Upper lobe of left lung (tissue), 6 donors: ENCODE measurements around the gene TRIP10. TPM values are rescaled to one million over a fixed set of nuclear protein-coding genes. Genes with fewer than 3 reads are reported as not detected.

Source experiments
- ATAC-seq, 2 donors: fragments of 200-7000 bp; cut with Tn5 transposase; one replicate each; pipeline ENCODE4 v1.9.1; 2022; ENCODE audit warnings: mild to moderate bottlenecking in 2 of 2, moderate library complexity in 2 of 2; ENCODE audit not compliant: low FRiP score in 2 of 2
- DNase-seq, 2 donors: peaks; one replicate each; pipeline ENCODE4 v3.0.0-alpha.2; 2019 to 2020
- H3K27ac ChIP-seq, 4 donors: fragments of 200-600 bp; sonication (generic); one replicate each; pipeline ENCODE4 v1.5.1; 2016 to 2019
- H3K27me3 ChIP-seq, 4 donors: fragments of 200-600 bp; sonication (generic); one replicate each; pipeline ENCODE4 v1.5.1; 2017 to 2019
- H3K36me3 ChIP-seq, 4 donors: fragments of 200-600 bp; sonication (generic); one replicate each; pipeline ENCODE4 v1.5.1; 2016 to 2019
- H3K4me1 ChIP-seq, 4 donors: fragments of 200-600 bp; sonication (generic); one replicate each; pipeline ENCODE4 v1.5.1; 2018 to 2019
- H3K4me3 ChIP-seq, 4 donors: fragments of 200-600 bp; sonication (generic); one replicate each; pipeline ENCODE4 v1.5.1; 2017 to 2019; ENCODE audit warnings: mild to moderate bottlenecking in 2 of 4, moderate library complexity in 1 of 4
- H3K9me3 ChIP-seq, 4 donors: fragments of 200-600 bp; sonication (generic); one replicate each; pipeline ENCODE4 v1.5.1; 2018 to 2019
- EP300 ChIP-seq, 4 donors: sonication (generic); formaldehyde crosslinking; IDR thresholded peaks; one replicate each; pipeline ENCODE4 v1.5.1; 2017; ENCODE audit warnings: antibody characterized with exemption in 4 of 4, control low read depth in 2 of 4
- POLR2A ChIP-seq, 4 donors: fragments of 450-650 bp; IDR thresholded peaks; one replicate each; pipeline ENCODE4 v1.5.1; 2016 to 2017; ENCODE audit warnings: antibody characterized with exemption in 4 of 4, mild to moderate bottlenecking in 2 of 4
- POLR2AphosphoS5 ChIP-seq, 2 donors: sonication (generic); formaldehyde crosslinking; IDR thresholded peaks; one replicate each; pipeline ENCODE4 v1.5.1; 2017; ENCODE audit warnings: antibody characterized with exemption in 2 of 2
- WGBS, 2 donors: methylation state at CpG; one replicate each; pipeline ENCODE4 v1.1.5; 2017 to 2018; 5-methylcytosine and 5-hydroxymethylcytosine counted together
- total RNA-seq, 6 donors: library from RNA; depleted of rRNA in 4 of 6; stranded (reverse); fragments of >200 nt in 4 of 6; gene quantifications; one replicate each; pipeline versions ENCODE4 v1.1.0 to v1.2.1, GENCODE V29; 2016 to 2021
- TF ChIP-seq, protein P1 (sequence below), 6 experiments: fragments of 450-650 bp in 4 of 6; fragments of 200-600 bp in 2 of 6; sonication (generic) in 2 of 6; IDR thresholded peaks; one replicate each; pipeline ENCODE4 v1.5.1; 2016 to 2019; ENCODE audit warnings: antibody characterized with exemption in 6 of 6
- donor health status: DM: no; HTN: no; CAD: no; lungs with moderate emphysema.
- donor health status: DM: no; HTN: yes; CAD: no; lungs with severe emphysema.

The TRIP10 gene, protein sequence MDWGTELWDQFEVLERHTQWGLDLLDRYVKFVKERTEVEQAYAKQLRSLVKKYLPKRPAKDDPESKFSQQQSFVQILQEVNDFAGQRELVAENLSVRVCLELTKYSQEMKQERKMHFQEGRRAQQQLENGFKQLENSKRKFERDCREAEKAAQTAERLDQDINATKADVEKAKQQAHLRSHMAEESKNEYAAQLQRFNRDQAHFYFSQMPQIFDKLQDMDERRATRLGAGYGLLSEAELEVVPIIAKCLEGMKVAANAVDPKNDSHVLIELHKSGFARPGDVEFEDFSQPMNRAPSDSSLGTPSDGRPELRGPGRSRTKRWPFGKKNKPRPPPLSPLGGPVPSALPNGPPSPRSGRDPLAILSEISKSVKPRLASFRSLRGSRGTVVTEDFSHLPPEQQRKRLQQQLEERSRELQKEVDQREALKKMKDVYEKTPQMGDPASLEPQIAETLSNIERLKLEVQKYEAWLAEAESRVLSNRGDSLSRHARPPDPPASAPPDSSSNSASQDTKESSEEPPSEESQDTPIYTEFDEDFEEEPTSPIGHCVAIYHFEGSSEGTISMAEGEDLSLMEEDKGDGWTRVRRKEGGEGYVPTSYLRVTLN
- total RNA-seq, result 100 to 1,000 TPM in 2 of 6 donors, 10 to 100 TPM in 4; 59.6 to 423 (median 74.3) TPM

DNA sequence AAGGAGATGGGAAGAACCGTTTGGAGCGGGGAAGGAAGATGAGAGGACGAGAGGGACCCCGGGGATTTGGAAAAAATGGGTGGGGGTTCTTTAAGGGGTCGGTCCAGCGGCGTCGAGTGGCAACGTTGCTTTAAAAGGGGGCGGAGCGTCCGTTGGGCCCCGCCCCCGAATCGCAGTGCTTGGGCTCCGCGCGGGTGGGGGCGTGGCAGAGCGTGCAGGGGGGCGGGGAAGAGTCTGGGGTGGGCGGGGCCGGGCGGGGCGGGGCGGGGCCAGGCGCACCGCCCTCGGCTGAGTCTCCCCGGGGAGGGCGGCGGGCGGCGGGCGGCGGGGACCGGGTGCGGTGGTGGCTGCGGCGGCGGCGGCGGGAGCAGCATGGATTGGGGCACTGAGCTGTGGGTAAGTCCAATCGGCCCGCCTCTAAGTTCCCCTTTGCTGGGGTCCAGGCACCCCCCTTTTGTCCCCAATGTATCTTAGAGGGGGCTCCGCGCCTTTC, at the start of gene TRIP10:
Gene TRIP10 (plus strand): TSS at position 291 of the 493 bp plus-strand sequence. CDS start 82 bp downstream, at position 373.
- H3K27me3 ChIP-seq, result peaks cover 0 to 7% (median 0%) of the 10 kb centered on the region in 4 donors
- WGBS, 2 donors, result 0% methylated on average over 14 to 25 of the region's 47 CpGs
- no peaks in the 10 kb centered on the region for H3K9me3 ChIP-seq
- TF ChIP-seq POLR2AphosphoS5 (IDR thresholded peaks at IDR 0.05), result peak; percentile 22 to 54
- no peak for TF ChIP-seq EP300 (IDR thresholded peaks at IDR 0.05)
- TF ChIP-seq POLR2A (IDR thresholded peaks at IDR 0.05), result peak in 2 of 4 donors; percentile 61 to 80
- H3K4me1 ChIP-seq, result peaks cover 48 to 80% (median 64%) of the 10 kb centered on the region in 4 donors
- H3K4me3 ChIP-seq, result peak within 1 kb of the TSS; percentile 84 to 99 (median 86)
- peak; percentile 90 to 96 for DNase-seq
- peak; percentile 60 to 71 for ATAC-seq
- peak within 1 kb of the TSS; percentile 87 to 94 (median 94) for H3K27ac ChIP-seq
- peaks cover 0 to 24% (median 13%) of the 10 kb centered on the region in 4 donors for H3K36me3 ChIP-seq

GRCh38 chr19:6690160-6690885, 49.2 kb upstream of the TRIP10 start:
- WGBS, 2 donors, result 88 to 93% methylated on average over 11 of the region's 11 CpGs
- ATAC-seq, result no peak
- Histone ChIP-seq H3K9me3 (no peaks in the 10 kb centered on the region), H3K27ac (no peak overlapping the region), H3K27me3 (no peaks in the 10 kb centered on the region), H3K36me3 (peaks cover 3 to 50% (median 29%) of the 10 kb centered on the region in 4 donors), H3K4me1 (no peaks in the 10 kb centered on the region), H3K4me3 (no peak overlapping the region)
- DNase-seq, result no peak
- TF ChIP-seq POLR2AphosphoS5 (IDR thresholded peaks at IDR 0.05) (no peak), EP300 (IDR thresholded peaks at IDR 0.05) (no peak), POLR2A (IDR thresholded peaks at IDR 0.05) (no peak)
- TF ChIP-seq, protein P1, sequence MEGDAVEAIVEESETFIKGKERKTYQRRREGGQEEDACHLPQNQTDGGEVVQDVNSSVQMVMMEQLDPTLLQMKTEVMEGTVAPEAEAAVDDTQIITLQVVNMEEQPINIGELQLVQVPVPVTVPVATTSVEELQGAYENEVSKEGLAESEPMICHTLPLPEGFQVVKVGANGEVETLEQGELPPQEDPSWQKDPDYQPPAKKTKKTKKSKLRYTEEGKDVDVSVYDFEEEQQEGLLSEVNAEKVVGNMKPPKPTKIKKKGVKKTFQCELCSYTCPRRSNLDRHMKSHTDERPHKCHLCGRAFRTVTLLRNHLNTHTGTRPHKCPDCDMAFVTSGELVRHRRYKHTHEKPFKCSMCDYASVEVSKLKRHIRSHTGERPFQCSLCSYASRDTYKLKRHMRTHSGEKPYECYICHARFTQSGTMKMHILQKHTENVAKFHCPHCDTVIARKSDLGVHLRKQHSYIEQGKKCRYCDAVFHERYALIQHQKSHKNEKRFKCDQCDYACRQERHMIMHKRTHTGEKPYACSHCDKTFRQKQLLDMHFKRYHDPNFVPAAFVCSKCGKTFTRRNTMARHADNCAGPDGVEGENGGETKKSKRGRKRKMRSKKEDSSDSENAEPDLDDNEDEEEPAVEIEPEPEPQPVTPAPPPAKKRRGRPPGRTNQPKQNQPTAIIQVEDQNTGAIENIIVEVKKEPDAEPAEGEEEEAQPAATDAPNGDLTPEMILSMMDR (IDR thresholded peaks at IDR 0.05), result no peak

GRCh38 chr19:6691342-6691741, 48.1 kb upstream of the TRIP10 start:
- Histone ChIP-seq H3K36me3 (peaks cover 3 to 43% (median 23%) of the 10 kb centered on the region in 4 donors), H3K27me3 (no peaks in the 10 kb centered on the region), H3K27ac (no peak overlapping the region), H3K9me3 (no peaks in the 10 kb centered on the region), H3K4me1 (no peaks in the 10 kb centered on the region), H3K4me3 (no peak overlapping the region)
- WGBS, 2 donors, result 88 to 94% methylated on average over 8 of the region's 8 CpGs
- TF ChIP-seq POLR2AphosphoS5 (IDR thresholded peaks at IDR 0.05) (no peak), POLR2A (IDR thresholded peaks at IDR 0.05) (no peak), EP300 (IDR thresholded peaks at IDR 0.05) (no peak)
- TF ChIP-seq, protein P1 (IDR thresholded peaks at IDR 0.05), result no peak
- ATAC-seq (no peak), DNase-seq (no peak)

GRCh38 chr19:6692027-6692426, 47.5 kb upstream of the TRIP10 start:
- H3K4me1 ChIP-seq, result no peaks in the 10 kb centered on the region
- no peak for TF ChIP-seq POLR2A (IDR thresholded peaks at IDR 0.05)
- TF ChIP-seq, protein P1 (IDR thresholded peaks at IDR 0.05), result no peak
- TF ChIP-seq EP300 (IDR thresholded peaks at IDR 0.05), result no peak
- no peak for TF ChIP-seq POLR2AphosphoS5 (IDR thresholded peaks at IDR 0.05)
- no peaks in the 10 kb centered on the region for H3K9me3 ChIP-seq

More at GRCh38 chr19:6692027-6692426, 47.5 kb upstream of the TRIP10 start:
- H3K36me3 ChIP-seq, result peaks cover 0 to 45% (median 23%) of the 10 kb centered on the region in 4 donors
- ATAC-seq (no peak), DNase-seq (no peak)
- WGBS, 2 donors, result 86 to 87% methylated on average over 10 of the region's 10 CpGs
- no peak overlapping the region for H3K27ac ChIP-seq
- no peak overlapping the region for H3K4me3 ChIP-seq
- no peaks in the 10 kb centered on the region for H3K27me3 ChIP-seq
